CD1c-positive myeloid dendritic cell (primary cell): ENCODE data around the gene RNU1-4.
"Not testable (repeated sequence)": the region's sequence is repeated elsewhere in the genome, so short reads cannot be mapped to it uniquely, and the experiment has no call there.

Experiments used
- DNase-seq: peaks from one replicate; pipeline ENCODE4 v3.0.0-alpha.2; 2016; ENCODE audit errors: extremely low spot score

Gene RNU1-4

GRCh38 chr1:16766689-16767256 lies 26.5 kb downstream of the RNU1-4 start:
- not testable (repeated sequence) for DNase-seq

- not testable (repeated sequence) for DNase-seq
These were observed 29.9 kb downstream of the RNU1-4 start for GRCh38 chr1:16770139-16770759.

- not testable (repeated sequence) for DNase-seq
These were observed 30.7 kb downstream of the RNU1-4 start for GRCh38 chr1:16770896-16771446.

- not testable (repeated sequence) for DNase-seq
These were observed 32.2 kb downstream of the RNU1-4 start for GRCh38 chr1:16772275-16773204.

GRCh38 chr1:16773205-16773596 lies 32.9 kb downstream of the RNU1-4 start:
- DNase-seq: not testable (repeated sequence)

GRCh38 chr1:16773723-16774122 lies 33.4 kb downstream of the RNU1-4 start:
- not testable (repeated sequence) for DNase-seq

- not testable (repeated sequence) for DNase-seq
These were observed 34.5 kb downstream of the RNU1-4 start for GRCh38 chr1:16774773-16775172.

- not testable (repeated sequence) for DNase-seq
These were observed 35.0 kb downstream of the RNU1-4 start for GRCh38 chr1:16775290-16775689.

- not testable (repeated sequence) for DNase-seq
These were observed 35.9 kb downstream of the RNU1-4 start for GRCh38 chr1:16776248-16776647.

GRCh38 chr1:16776835-16777234 lies 36.5 kb downstream of the RNU1-4 start:
- DNase-seq: not testable (repeated sequence)

GRCh38 chr1:16777821-16778220 lies 37.5 kb downstream of the RNU1-4 start:
- DNase-seq: not testable (repeated sequence)

- not testable (repeated sequence) for DNase-seq
These were observed 39.2 kb downstream of the RNU1-4 start for GRCh38 chr1:16779525-16779924.

- not testable (repeated sequence) for DNase-seq
These were observed 40.7 kb downstream of the RNU1-4 start for GRCh38 chr1:16781033-16781432.

GRCh38 chr1:16781625-16782024 lies 41.3 kb downstream of the RNU1-4 start:
- peak; percentile 47 for DNase-seq

GRCh38 chr1:16784955-16785354 lies 44.6 kb downstream of the RNU1-4 start:
- DNase-seq: not testable (repeated sequence)

GRCh38 chr1:16786362-16786761 lies 46.0 kb downstream of the RNU1-4 start:
- DNase-seq: not testable (repeated sequence)

GRCh38 chr1:16787175-16787574 lies 46.9 kb downstream of the RNU1-4 start:
- not testable (repeated sequence) for DNase-seq

GRCh38 chr1:16787711-16788110 lies 47.4 kb downstream of the RNU1-4 start:
- DNase-seq: not testable (repeated sequence)
